ENCODE measurements around the gene PBX4. TPM values are rescaled to one million over a fixed set of nuclear protein-coding genes. Genes with fewer than 3 reads are reported as not detected.

The PBX4 gene
- total and polyA plus RNA-seq, 2 of the 8 experiments (the other 6 are each of a cell fraction or from before 2014, with no cell fraction given), result 3.4 to 3.8 TPM

DNA sequence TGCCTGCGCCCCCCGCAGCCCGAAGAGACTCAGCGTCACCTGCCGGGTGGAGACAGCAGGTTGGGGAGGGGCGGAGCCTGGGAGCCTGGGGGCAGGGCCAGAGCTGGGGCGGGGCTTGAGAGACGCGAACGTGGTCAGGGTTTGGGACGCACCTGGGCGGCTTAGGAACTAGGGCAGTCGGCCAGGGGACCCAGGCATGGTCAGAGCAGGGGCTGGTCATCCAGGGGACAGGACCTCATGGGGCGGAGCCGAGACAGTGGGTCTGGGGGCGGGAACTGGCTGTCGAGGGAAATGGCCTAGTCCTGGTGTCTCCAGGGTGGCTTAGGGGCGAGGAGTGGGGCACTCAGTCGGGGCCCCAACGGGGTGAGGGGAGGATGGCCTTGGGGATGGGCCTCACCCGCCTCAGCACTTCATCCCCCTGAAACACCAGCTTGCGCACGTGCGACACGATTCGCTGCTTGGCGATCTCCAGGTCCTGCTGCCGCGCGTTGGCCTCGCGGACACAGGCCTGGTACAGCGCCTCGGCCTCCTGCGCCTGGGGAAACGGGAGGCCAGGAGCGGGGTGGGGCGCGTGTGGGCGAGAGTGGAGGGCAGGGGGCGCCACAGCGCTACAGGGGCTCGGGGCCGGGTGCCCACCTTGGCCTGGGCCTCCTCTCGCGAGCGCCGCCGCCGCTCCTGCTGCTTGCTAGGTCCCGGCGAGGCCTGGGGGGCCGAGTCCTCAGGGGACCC, 19.2 kb upstream of the PBX4 start (continued):
- TF ChIP-seq, protein P1, sequence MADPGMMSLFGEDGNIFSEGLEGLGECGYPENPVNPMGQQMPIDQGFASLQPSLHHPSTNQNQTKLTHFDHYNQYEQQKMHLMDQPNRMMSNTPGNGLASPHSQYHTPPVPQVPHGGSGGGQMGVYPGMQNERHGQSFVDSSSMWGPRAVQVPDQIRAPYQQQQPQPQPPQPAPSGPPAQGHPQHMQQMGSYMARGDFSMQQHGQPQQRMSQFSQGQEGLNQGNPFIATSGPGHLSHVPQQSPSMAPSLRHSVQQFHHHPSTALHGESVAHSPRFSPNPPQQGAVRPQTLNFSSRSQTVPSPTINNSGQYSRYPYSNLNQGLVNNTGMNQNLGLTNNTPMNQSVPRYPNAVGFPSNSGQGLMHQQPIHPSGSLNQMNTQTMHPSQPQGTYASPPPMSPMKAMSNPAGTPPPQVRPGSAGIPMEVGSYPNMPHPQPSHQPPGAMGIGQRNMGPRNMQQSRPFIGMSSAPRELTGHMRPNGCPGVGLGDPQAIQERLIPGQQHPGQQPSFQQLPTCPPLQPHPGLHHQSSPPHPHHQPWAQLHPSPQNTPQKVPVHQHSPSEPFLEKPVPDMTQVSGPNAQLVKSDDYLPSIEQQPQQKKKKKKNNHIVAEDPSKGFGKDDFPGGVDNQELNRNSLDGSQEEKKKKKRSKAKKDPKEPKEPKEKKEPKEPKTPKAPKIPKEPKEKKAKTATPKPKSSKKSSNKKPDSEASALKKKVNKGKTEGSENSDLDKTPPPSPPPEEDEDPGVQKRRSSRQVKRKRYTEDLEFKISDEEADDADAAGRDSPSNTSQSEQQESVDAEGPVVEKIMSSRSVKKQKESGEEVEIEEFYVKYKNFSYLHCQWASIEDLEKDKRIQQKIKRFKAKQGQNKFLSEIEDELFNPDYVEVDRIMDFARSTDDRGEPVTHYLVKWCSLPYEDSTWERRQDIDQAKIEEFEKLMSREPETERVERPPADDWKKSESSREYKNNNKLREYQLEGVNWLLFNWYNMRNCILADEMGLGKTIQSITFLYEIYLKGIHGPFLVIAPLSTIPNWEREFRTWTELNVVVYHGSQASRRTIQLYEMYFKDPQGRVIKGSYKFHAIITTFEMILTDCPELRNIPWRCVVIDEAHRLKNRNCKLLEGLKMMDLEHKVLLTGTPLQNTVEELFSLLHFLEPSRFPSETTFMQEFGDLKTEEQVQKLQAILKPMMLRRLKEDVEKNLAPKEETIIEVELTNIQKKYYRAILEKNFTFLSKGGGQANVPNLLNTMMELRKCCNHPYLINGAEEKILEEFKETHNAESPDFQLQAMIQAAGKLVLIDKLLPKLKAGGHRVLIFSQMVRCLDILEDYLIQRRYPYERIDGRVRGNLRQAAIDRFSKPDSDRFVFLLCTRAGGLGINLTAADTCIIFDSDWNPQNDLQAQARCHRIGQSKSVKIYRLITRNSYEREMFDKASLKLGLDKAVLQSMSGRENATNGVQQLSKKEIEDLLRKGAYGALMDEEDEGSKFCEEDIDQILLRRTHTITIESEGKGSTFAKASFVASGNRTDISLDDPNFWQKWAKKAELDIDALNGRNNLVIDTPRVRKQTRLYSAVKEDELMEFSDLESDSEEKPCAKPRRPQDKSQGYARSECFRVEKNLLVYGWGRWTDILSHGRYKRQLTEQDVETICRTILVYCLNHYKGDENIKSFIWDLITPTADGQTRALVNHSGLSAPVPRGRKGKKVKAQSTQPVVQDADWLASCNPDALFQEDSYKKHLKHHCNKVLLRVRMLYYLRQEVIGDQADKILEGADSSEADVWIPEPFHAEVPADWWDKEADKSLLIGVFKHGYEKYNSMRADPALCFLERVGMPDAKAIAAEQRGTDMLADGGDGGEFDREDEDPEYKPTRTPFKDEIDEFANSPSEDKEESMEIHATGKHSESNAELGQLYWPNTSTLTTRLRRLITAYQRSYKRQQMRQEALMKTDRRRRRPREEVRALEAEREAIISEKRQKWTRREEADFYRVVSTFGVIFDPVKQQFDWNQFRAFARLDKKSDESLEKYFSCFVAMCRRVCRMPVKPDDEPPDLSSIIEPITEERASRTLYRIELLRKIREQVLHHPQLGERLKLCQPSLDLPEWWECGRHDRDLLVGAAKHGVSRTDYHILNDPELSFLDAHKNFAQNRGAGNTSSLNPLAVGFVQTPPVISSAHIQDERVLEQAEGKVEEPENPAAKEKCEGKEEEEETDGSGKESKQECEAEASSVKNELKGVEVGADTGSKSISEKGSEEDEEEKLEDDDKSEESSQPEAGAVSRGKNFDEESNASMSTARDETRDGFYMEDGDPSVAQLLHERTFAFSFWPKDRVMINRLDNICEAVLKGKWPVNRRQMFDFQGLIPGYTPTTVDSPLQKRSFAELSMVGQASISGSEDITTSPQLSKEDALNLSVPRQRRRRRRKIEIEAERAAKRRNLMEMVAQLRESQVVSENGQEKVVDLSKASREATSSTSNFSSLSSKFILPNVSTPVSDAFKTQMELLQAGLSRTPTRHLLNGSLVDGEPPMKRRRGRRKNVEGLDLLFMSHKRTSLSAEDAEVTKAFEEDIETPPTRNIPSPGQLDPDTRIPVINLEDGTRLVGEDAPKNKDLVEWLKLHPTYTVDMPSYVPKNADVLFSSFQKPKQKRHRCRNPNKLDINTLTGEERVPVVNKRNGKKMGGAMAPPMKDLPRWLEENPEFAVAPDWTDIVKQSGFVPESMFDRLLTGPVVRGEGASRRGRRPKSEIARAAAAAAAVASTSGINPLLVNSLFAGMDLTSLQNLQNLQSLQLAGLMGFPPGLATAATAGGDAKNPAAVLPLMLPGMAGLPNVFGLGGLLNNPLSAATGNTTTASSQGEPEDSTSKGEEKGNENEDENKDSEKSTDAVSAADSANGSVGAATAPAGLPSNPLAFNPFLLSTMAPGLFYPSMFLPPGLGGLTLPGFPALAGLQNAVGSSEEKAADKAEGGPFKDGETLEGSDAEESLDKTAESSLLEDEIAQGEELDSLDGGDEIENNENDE (IDR thresholded peaks at IDR 0.05; ENCODE audit: insufficient replicate concordance, low read length), result no peak
- TF ChIP-seq, protein P2, sequence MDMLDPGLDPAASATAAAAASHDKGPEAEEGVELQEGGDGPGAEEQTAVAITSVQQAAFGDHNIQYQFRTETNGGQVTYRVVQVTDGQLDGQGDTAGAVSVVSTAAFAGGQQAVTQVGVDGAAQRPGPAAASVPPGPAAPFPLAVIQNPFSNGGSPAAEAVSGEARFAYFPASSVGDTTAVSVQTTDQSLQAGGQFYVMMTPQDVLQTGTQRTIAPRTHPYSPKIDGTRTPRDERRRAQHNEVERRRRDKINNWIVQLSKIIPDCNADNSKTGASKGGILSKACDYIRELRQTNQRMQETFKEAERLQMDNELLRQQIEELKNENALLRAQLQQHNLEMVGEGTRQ (IDR thresholded peaks at IDR 0.05; ENCODE audit: low read length), result no peak
- TF ChIP-seq GABPA (IDR thresholded peaks at IDR 0.05; ENCODE audit: borderline replicate concordance, insufficient read depth, low read length) (no peak), RFX5 (IDR thresholded peaks at IDR 0.05; ENCODE audit: borderline replicate concordance, low read depth, low read length) (no peak), TAF7 (optimal IDR thresholded peaks at IDR 0.05; ENCODE audit: borderline replicate concordance, low read depth, low read length) (no peak), JUND (IDR thresholded peaks at IDR 0.05; ENCODE audit: low read length) (no peak), CREB1 (IDR thresholded peaks at IDR 0.05) (0 out of 2 replicates have a peak, but pooled peaks have one; percentile 7), POU5F1 (IDR thresholded peaks at IDR 0.05; ENCODE audit: low read depth, low read length) (no peak), RAD21 (IDR thresholded peaks at IDR 0.05 in 1 of 2, conservative IDR thresholded peaks at IDR 0.05 in 1 of 2; ENCODE audit: low read depth in 2 of 2, low read length in 2 of 2) (peak in 1 of 2 experiments; percentile 48; a peak in 3 of 4 replicates)
